Epithelial cell of proximal tubule (primary cell): ENCODE results near the gene PTPRN2. TPM values are rescaled to one million over a fixed set of nuclear protein-coding genes. Genes with fewer than 3 reads are reported as not detected.

Source experiments
- DNase-seq: peaks from one replicate; pipeline ENCODE4 v3.0.0-alpha.2; 2011; ENCODE audit warnings: low read depth
- H3K4me3 ChIP-seq: 2 replicates; pipeline ENCODE4 v1.5.1; 2011; ENCODE audit warnings: low read depth, mild to moderate bottlenecking, low read length
- CTCF ChIP-seq: conservative IDR thresholded peaks from 2 replicates; pipeline ENCODE4 v1.5.1; 2012; ENCODE audit warnings: low read depth, mild to moderate bottlenecking, low read length
- total RNA-seq: library from RNA; depleted of rRNA; stranded (reverse); fragments of >200 nt; gene quantifications from 2 replicates; pipeline ENCODE4 v1.2.3, GENCODE V29; 2015

PTPRN2 gene
- total RNA-seq, 1 donor from 2014 or later, result 2.8 TPM

- H3K4me3 ChIP-seq, result no peak overlapping the region
- DNase-seq, result no peak
- no peak for TF ChIP-seq CTCF
These were observed 788.4 kb downstream of the PTPRN2 start for GRCh38 chr7:157799076-157799685.

- TF ChIP-seq CTCF, result no peak
- no peak for DNase-seq
- no peak overlapping the region for H3K4me3 ChIP-seq
These were observed 790.3 kb downstream of the PTPRN2 start for GRCh38 chr7:157797361-157797760.

- no peak overlapping the region for H3K4me3 ChIP-seq
- no peak for DNase-seq
- no peak for TF ChIP-seq CTCF
These were observed 790.8 kb downstream of the PTPRN2 start for GRCh38 chr7:157796846-157797245.

- TF ChIP-seq CTCF, result no peak
- no peak for DNase-seq
- H3K4me3 ChIP-seq, result no peak overlapping the region
These were observed 792.0 kb downstream of the PTPRN2 start for GRCh38 chr7:157795643-157796042.

GRCh38 chr7:157795199-157795598 lies 792.4 kb downstream of the PTPRN2 start:
- H3K4me3 ChIP-seq, result no peak overlapping the region
- DNase-seq, result no peak
- no peak for TF ChIP-seq CTCF

- no peak for DNase-seq
- H3K4me3 ChIP-seq, result no peak overlapping the region
- TF ChIP-seq CTCF, result no peak
These were observed 792.9 kb downstream of the PTPRN2 start for GRCh38 chr7:157794746-157795065.

GRCh38 chr7:157793973-157794745 lies 793.5 kb downstream of the PTPRN2 start:
- no peak overlapping the region for H3K4me3 ChIP-seq
- no peak for TF ChIP-seq CTCF
- no peak for DNase-seq
